HEK293 (cell line): ENCODE results near the gene FXYD2.
A peak's percentile ranks its signal among the peaks of the same experiment; 100 is the strongest.
"Not testable (repeated sequence)": the region's sequence is repeated elsewhere in the genome, so short reads cannot be mapped to it uniquely, and the experiment has no call there.

Source experiments
- CTCF ChIA-PET: fragments of 350-600 bp; formaldehyde crosslinking; extraction: SDS; loops from one replicate; lab custom pipeline; 2021; ENCODE audit warnings: antibody characterized with exemption; lab: Yijun Ruan, JAX
- POLR2A ChIA-PET: fragments of 300-600 bp; formaldehyde crosslinking; extraction: SDS; loops from one replicate; lab custom pipeline; 2020; ENCODE audit warnings: antibody characterized with exemption, inconsistent platforms; lab: Yijun Ruan, JAX
- H3K27ac ChIP-seq: fragments of 200-500 bp; sonication (Bioruptor generic); 2 replicates; pipeline ENCODE4 v1.5.1; 2014; ENCODE audit warnings: low read depth, low read length, control low read depth, inconsistent platforms; ENCODE audit errors: extremely low read depth
- H3K36me3 ChIP-seq, 2 experiments: fragments of 200-500 bp in 1 of 2; sonication (Bioruptor generic) in 1 of 2; 1 replicate in 1 of 2; 2 replicates in 1 of 2; pipeline ENCODE4 v1.5.1; 2014 to 2017; ENCODE audit warnings: inconsistent platforms in 2 of 2, low read length in 2 of 2; ENCODE audit not compliant: control insufficient read depth in 2 of 2, insufficient read depth in 1 of 2
- H3K4me1 ChIP-seq: fragments of 200-500 bp; sonication (Bioruptor generic); 2 replicates; pipeline ENCODE4 v1.5.1; 2014; ENCODE audit warnings: mild to moderate bottlenecking, low read length, inconsistent platforms; ENCODE audit not compliant: control insufficient read depth, insufficient read depth
- H3K4me3 ChIP-seq: 2 replicates; pipeline ENCODE4 v1.5.1; 2011; ENCODE audit warnings: low read depth, mild to moderate bottlenecking, control low read depth, low read length, moderate library complexity
- H3K9me3 ChIP-seq: fragments of 200-500 bp; sonication (Bioruptor generic); 2 replicates; pipeline ENCODE4 v1.5.1; 2014; ENCODE audit warnings: low read depth, low read length, inconsistent platforms; ENCODE audit not compliant: control insufficient read depth, insufficient read depth
- PRDM6 ChIP-seq: fragments of 450-650 bp; formaldehyde crosslinking; IDR thresholded peaks from 2 replicates; pipeline ENCODE4 v1.5.1; 2017; ENCODE audit warnings: missing biosample characterization, missing genetic modification characterization
- ZFP41 ChIP-seq: fragments of 450-650 bp; formaldehyde crosslinking; IDR thresholded peaks from 2 replicates; pipeline ENCODE4 v1.5.1; 2016; ENCODE audit warnings: missing biosample characterization, missing genetic modification characterization, borderline replicate concordance
- ZNF133 ChIP-seq: fragments of 450-650 bp; formaldehyde crosslinking; IDR thresholded peaks from 2 replicates; pipeline ENCODE4 v1.5.1; 2016; ENCODE audit warnings: missing biosample characterization, missing genetic modification characterization
- ZNF157 ChIP-seq: fragments of 450-650 bp; formaldehyde crosslinking; IDR thresholded peaks from 2 replicates; pipeline ENCODE4 v1.5.1; 2016; ENCODE audit warnings: missing biosample characterization, missing genetic modification characterization
- ZNF23 ChIP-seq: fragments of 450-650 bp; formaldehyde crosslinking; IDR thresholded peaks from 2 replicates; pipeline ENCODE4 v1.5.1; 2016; ENCODE audit warnings: missing biosample characterization, missing genetic modification characterization, borderline replicate concordance
- ZNF280D ChIP-seq: fragments of 450-650 bp; formaldehyde crosslinking; IDR thresholded peaks from 2 replicates; pipeline ENCODE4 v1.5.1; 2016; ENCODE audit warnings: missing biosample characterization, missing genetic modification characterization
- ZNF416 ChIP-seq: fragments of 450-650 bp; formaldehyde crosslinking; IDR thresholded peaks from 2 replicates; pipeline ENCODE4 v1.5.1; 2016; ENCODE audit warnings: missing biosample characterization, missing genetic modification characterization
- ZNF76 ChIP-seq: fragments of 450-650 bp; formaldehyde crosslinking; IDR thresholded peaks from 2 replicates; pipeline ENCODE4; 2016; ENCODE audit warnings: low read depth, missing biosample characterization, missing genetic modification characterization, borderline replicate concordance
- ZSCAN4 ChIP-seq: fragments of 450-650 bp; formaldehyde crosslinking; IDR thresholded peaks from 2 replicates; pipeline ENCODE4 v1.5.1; 2017; ENCODE audit warnings: missing biosample characterization, missing genetic modification characterization

Gene FXYD2

GRCh38 chr11:117814766-117815261, 9.7 kb downstream of the FXYD2 start:
- TF ChIP-seq ZNF133 (tag by site-specific recombination), result no peak
- CTCF ChIA-PET, result interaction anchor here (0.6 to 10.1 kb wide), 8 partner anchors 8 to 389 kb away, joined by 3 to 223 read pairs (median 44); no protein-coding TSS in a partner anchor
- no peak overlapping the region for H3K4me3 ChIP-seq
- no peak overlapping the region for H3K27ac ChIP-seq
- H3K4me1 ChIP-seq, result peaks cover 3% of the 10 kb centered on the region; the same call in 1 of the 2 replicates
- no peaks in the 10 kb centered on the region for H3K36me3 ChIP-seq
- POLR2A ChIA-PET, result no interaction called here
- H3K9me3 ChIP-seq, result no peaks in the 10 kb centered on the region

GRCh38 chr11:117814204-117814765, 10.3 kb downstream of the FXYD2 start:
- Histone ChIP-seq H3K4me3 (no peak overlapping the region), H3K9me3 (no peaks in the 10 kb centered on the region), H3K36me3 (no peaks in the 10 kb centered on the region)
- ChIA-PET CTCF (interaction anchor here (0.6 to 10.1 kb wide), 6 partner anchors 12 to 388 kb away, joined by 3 to 223 read pairs (median 44); no protein-coding TSS in a partner anchor), POLR2A (no interaction called here)
- TF ChIP-seq ZFP41 (no peak), ZNF157 (no peak), PRDM6 (tag by site-specific recombination) (no peak), ZNF416 (no peak), ZNF23 (no peak), ZNF280D (tag by site-specific recombination) (no peak), ZNF76 (tag by site-specific recombination) (no peak)
- TF ChIP-seq, all 188 proteins: peak for 0
- H3K4me1 ChIP-seq, result peaks cover 3% of the 10 kb centered on the region; the same call in 1 of the 2 replicates
- no peak overlapping the region for H3K27ac ChIP-seq

DNA sequence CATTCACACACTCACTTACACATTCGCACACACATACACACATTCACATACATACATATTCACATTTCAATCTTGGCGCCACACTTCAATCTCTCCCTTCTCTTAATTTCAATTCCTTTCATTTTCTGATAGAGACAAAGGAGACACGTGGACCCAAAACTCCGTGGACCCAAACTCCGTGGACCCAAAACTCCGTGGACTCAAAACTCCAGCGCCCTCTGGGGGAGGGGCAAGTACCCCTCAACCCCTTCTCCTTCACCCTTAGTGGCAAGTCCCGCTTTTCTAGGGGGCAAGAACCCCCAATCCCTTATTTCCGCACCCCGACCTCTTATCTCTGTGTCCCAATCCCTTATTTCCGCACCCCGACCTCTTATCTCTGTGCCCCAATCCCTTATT, 14.5 kb downstream of the FXYD2 start:
- CTCF ChIA-PET, result interaction anchor here (0.6 to 6.3 kb wide), 10 partner anchors 7 to 400 kb away, joined by 3 to 131 read pairs (median 5); no protein-coding TSS in a partner anchor

More for the DNA sequence above, 14.5 kb downstream of the FXYD2 start:
- H3K36me3 ChIP-seq, H3K4me1 ChIP-seq, H3K27ac ChIP-seq, H3K9me3 ChIP-seq, H3K4me3 ChIP-seq, POLR2A ChIA-PET: not testable (repeated sequence)
- 0 out of 2 replicates have a peak, but pooled peaks have one; percentile 4 for TF ChIP-seq ZSCAN4
